Gastrocnemius medialis (tissue), 4 donors: ENCODE measurements around the gene HESX1. TPM values are rescaled to one million over a fixed set of nuclear protein-coding genes. Genes with fewer than 3 reads are reported as not detected.

ENCODE experiments used
- ATAC-seq, 2 donors: fragments of 150-250 bp; one replicate each; pipeline ENCODE4 v1.9.1; 2016
- DNase-seq, 2 donors: peaks; one replicate each; pipeline ENCODE4 v3.0.0-alpha.2; 2019
- H3K27ac ChIP-seq, 4 donors: fragments of 200-600 bp; sonication (generic); 1 replicate in 1 of 4; 2 replicates in 3 of 4; pipeline ENCODE4 v1.5.1; 2016 to 2018; ENCODE audit warnings: mild to moderate bottlenecking in 2 of 4, moderate library complexity in 1 of 4
- H3K27me3 ChIP-seq, 3 donors: fragments of 200-600 bp; sonication (generic) in 2 of 3; 1 replicate in 1 of 3; 2 replicates in 2 of 3; pipeline versions ENCODE4 v1.5.1 to v1.6.0; 2016 to 2019; ENCODE audit warnings: mild to moderate bottlenecking in 1 of 3, moderate library complexity in 1 of 3
- H3K36me3 ChIP-seq, 2 donors: fragments of 200-600 bp; sonication (generic) in 1 of 2; one replicate each; pipeline ENCODE4 v1.5.1; 2017 to 2018
- H3K4me1 ChIP-seq, 2 donors: fragments of 200-600 bp; sonication (generic) in 1 of 2; one replicate each; pipeline ENCODE4 v1.5.1; 2016 to 2017; ENCODE audit warnings: mild to moderate bottlenecking in 2 of 2
- H3K4me3 ChIP-seq, 4 donors: fragments of 200-600 bp; sonication (generic) in 3 of 4; 1 replicate in 1 of 4; 2 replicates in 3 of 4; pipeline ENCODE4 v1.5.1; 2016 to 2019; ENCODE audit warnings: mild to moderate bottlenecking in 2 of 4
- H3K9me3 ChIP-seq, 3 donors: fragments of 200-600 bp; sonication (generic) in 2 of 3; 1 replicate in 1 of 3; 2 replicates in 2 of 3; pipeline ENCODE4 v1.5.1; 2016 to 2019
- CTCF ChIP-seq, 5 experiments: fragments of 450-650 bp in 3 of 5; fragments of 200-600 bp in 2 of 5; sonication (generic) in 2 of 5; IDR thresholded peaks in 4 of 5; conservative IDR thresholded peaks in 1 of 5; 1 replicate in 4 of 5; 2 replicates in 1 of 5; pipeline ENCODE4 v1.5.1; 2016 to 2019; ENCODE audit warnings: antibody characterized with exemption in 5 of 5, mild to moderate bottlenecking in 3 of 5, moderate library complexity in 3 of 5
- POLR2A ChIP-seq, 2 donors: fragments of 450-650 bp; IDR thresholded peaks; one replicate each; pipeline ENCODE4 v1.6.1; 2017; ENCODE audit warnings: antibody characterized with exemption in 2 of 2, mild to moderate bottlenecking in 2 of 2, moderate library complexity in 2 of 2
- in situ Hi-C, 4 donors: fragments of 200-750 bp; cut with MboI; loops; one replicate each; pipeline versions ENCODE4 v1.15.0 to v1.8.0; 2017; ENCODE audit warnings: low sequenced_read_pairs in 4 of 4
- intact Hi-C: fragments of 100-400 bp; cut with DNase I; formaldehyde crosslinking; loops from one replicate; pipeline ENCODE4 v1.15.1; 2023; ENCODE audit warnings: low total_unique reads
- total RNA-seq, 4 donors: library from RNA; depleted of rRNA; stranded (reverse); fragments of >200 nt; gene quantifications; one replicate each; pipeline versions ENCODE4 v1.1.0 to v1.2.3, GENCODE V29; 2016

The HESX1 gene
- total RNA-seq, 4 donors from 2014 or later: 0.85 TPM; not detected in 3

- in situ Hi-C loops (loop anchor here in 1 of 4 donors (25.0 kb wide), 1 partner anchor 283 kb away; no protein-coding TSS in a partner anchor), intact Hi-C loops (no loop called here)
- DNase-seq: no peak
- H3K36me3 ChIP-seq: no peaks in the 10 kb centered on the region
- H3K27ac ChIP-seq: no peak overlapping the region
- TF ChIP-seq CTCF (IDR thresholded peaks at IDR 0.05 in 4 of 5, conservative IDR thresholded peaks at IDR 0.05 in 1 of 5) (no peak), POLR2A (IDR thresholded peaks at IDR 0.05) (no peak)
- no peaks in the 10 kb centered on the region for H3K4me1 ChIP-seq
- no peak overlapping the region for H3K4me3 ChIP-seq
- H3K27me3 ChIP-seq: peaks cover 0 to 6% (median 0%) of the 10 kb centered on the region in 3 donors
- no peak for ATAC-seq
- no peaks in the 10 kb centered on the region for H3K9me3 ChIP-seq
Observed at GRCh38 chr3:57154470-57155309, 45.1 kb downstream of the HESX1 start.

- intact Hi-C loops (no loop called here), in situ Hi-C loops (loop anchor here in 1 of 4 donors (25.0 kb wide), 1 partner anchor 285 kb away; no protein-coding TSS in a partner anchor)
- ATAC-seq: peak; percentile 25 to 49
- TF ChIP-seq CTCF (IDR thresholded peaks at IDR 0.05 in 4 of 5, conservative IDR thresholded peaks at IDR 0.05 in 1 of 5) (no peak), POLR2A (IDR thresholded peaks at IDR 0.05) (no peak)
- Histone ChIP-seq H3K4me3 (peak overlapping the region in 2 of 4 donors; percentile 12 to 25), H3K27me3 (peaks cover 0 to 6% (median 0%) of the 10 kb centered on the region in 3 donors), H3K27ac (peak overlapping the region; percentile 16 to 46 (median 34)), H3K36me3 (no peaks in the 10 kb centered on the region), H3K9me3 (no peaks in the 10 kb centered on the region), H3K4me1 (no peaks in the 10 kb centered on the region)
- DNase-seq: no peak
Observed at GRCh38 chr3:57152151-57153143, 47.3 kb downstream of the HESX1 start.

- intact Hi-C loops: no loop called here
Observed at GRCh38 chr3:57151749-57152148, 48.0 kb downstream of the HESX1 start.

More at GRCh38 chr3:57151749-57152148, 48.0 kb downstream of the HESX1 start:
- no peaks in the 10 kb centered on the region for H3K9me3 ChIP-seq
- DNase-seq (no peak), ATAC-seq (peak in 1 of 2 donors; percentile 41)
- peak overlapping the region; percentile 16 to 46 (median 34) for H3K27ac ChIP-seq
- H3K36me3 ChIP-seq: no peaks in the 10 kb centered on the region
- TF ChIP-seq POLR2A (IDR thresholded peaks at IDR 0.05) (no peak), CTCF (IDR thresholded peaks at IDR 0.05 in 4 of 5, conservative IDR thresholded peaks at IDR 0.05 in 1 of 5) (no peak)
- H3K27me3 ChIP-seq: peaks cover 0 to 6% (median 0%) of the 10 kb centered on the region in 3 donors
- peak overlapping the region in 2 of 4 donors; percentile 12 to 25 for H3K4me3 ChIP-seq
- H3K4me1 ChIP-seq: no peaks in the 10 kb centered on the region
- in situ Hi-C loops: loop anchor here in 1 of 4 donors (25.0 kb wide), 1 partner anchor 286 kb away; no protein-coding TSS in a partner anchor
